Measurements from ENCODE around the gene SMIM45.

SMIM45 gene

GRCh38 chr22:41976961-41977566 is 25.1 kb downstream of the SMIM45 start (continued):
- TF ChIP-seq ZNF513 (tag by site-specific recombination; IDR thresholded peaks at IDR 0.05) (no peak), ZNF843 (tag by site-specific recombination; IDR thresholded peaks at IDR 0.05) (no peak), ZNF561 (tag by site-specific recombination; IDR thresholded peaks at IDR 0.05; ENCODE audit: borderline replicate concordance) (no peak), ZNF19 (tag by site-specific recombination; IDR thresholded peaks at IDR 0.05; ENCODE audit: low read depth) (no peak), ZNF335 (tag by site-specific recombination; conservative IDR thresholded peaks at IDR 0.05) (peak; percentile 21), ZNF664 (tag by site-specific recombination; IDR thresholded peaks at IDR 0.05) (no peak), ZBTB8A (tag by site-specific recombination; IDR thresholded peaks at IDR 0.05) (no peak), MZF1 (tag by site-specific recombination; IDR thresholded peaks at IDR 0.05; ENCODE audit: borderline replicate concordance) (no peak), ZNF76 (tag by site-specific recombination; IDR thresholded peaks at IDR 0.05; ENCODE audit: borderline replicate concordance, low read depth) (no peak), AEBP2 (tag by site-specific recombination; IDR thresholded peaks at IDR 0.05; ENCODE audit: borderline replicate concordance) (no peak), KLF9 (tag by site-specific recombination; IDR thresholded peaks at IDR 0.05; ENCODE audit: low read depth) (no peak), RBAK (tag by site-specific recombination; IDR thresholded peaks at IDR 0.05) (no peak), ZNF214 (tag by site-specific recombination; IDR thresholded peaks at IDR 0.05; ENCODE audit: borderline replicate concordance) (no peak), INSM2 (tag by site-specific recombination; IDR thresholded peaks at IDR 0.05) (no peak), ZBTB17 (tag by site-specific recombination; IDR thresholded peaks at IDR 0.05) (no peak), ZNF704 (tag by site-specific recombination; IDR thresholded peaks at IDR 0.05) (no peak), ZFP69B (tag by site-specific recombination; IDR thresholded peaks at IDR 0.05) (no peak), ZNF350 (tag by site-specific recombination; IDR thresholded peaks at IDR 0.05) (no peak), ZSCAN16 (tag by site-specific recombination; IDR thresholded peaks at IDR 0.05) (no peak), ZNF23 (tag by site-specific recombination; IDR thresholded peaks at IDR 0.05; ENCODE audit: borderline replicate concordance) (no peak), ZNF133 (tag by site-specific recombination; IDR thresholded peaks at IDR 0.05) (no peak; the same call in 1 of the 2 replicates), TRIM28 (IDR thresholded peaks at IDR 0.05; ENCODE audit: borderline replicate concordance, low read length) (no peak), ZNF792 (tag by site-specific recombination; IDR thresholded peaks at IDR 0.05) (no peak), ZNF658 (tag by site-specific recombination; IDR thresholded peaks at IDR 0.05) (no peak), ZBTB20 (tag by site-specific recombination; IDR thresholded peaks at IDR 0.05) (peak; percentile 9; the same call in 1 of the 2 replicates), ZNF626 (tag by site-specific recombination; IDR thresholded peaks at IDR 0.05) (no peak), KLF1 (tag by site-specific recombination; IDR thresholded peaks at IDR 0.05) (0 out of 2 replicates have a peak, but pooled peaks have one; percentile 22), REPIN1 (tag by site-specific recombination; IDR thresholded peaks at IDR 0.05; ENCODE audit: low read depth) (no peak), ZBTB49 (tag by site-specific recombination; IDR thresholded peaks at IDR 0.05; ENCODE audit: low read depth) (no peak), ZNF600 (tag by site-specific recombination; IDR thresholded peaks at IDR 0.05) (no peak), TCF7L2 (IDR thresholded peaks at IDR 0.05; ENCODE audit: borderline replicate concordance, low read depth, low read length) (no peak), ZNF202 (tag by site-specific recombination; IDR thresholded peaks at IDR 0.05; ENCODE audit: borderline replicate concordance) (no peak), SP3 (tag by site-specific recombination; IDR thresholded peaks at IDR 0.05) (no peak), ZNF558 (tag by site-specific recombination; IDR thresholded peaks at IDR 0.05) (no peak), ZNF416 (tag by site-specific recombination; IDR thresholded peaks at IDR 0.05) (no peak)
